Measurements from ENCODE around the gene RPL7L1.
"Not testable (repeated sequence)": the region's sequence is repeated elsewhere in the genome, so short reads cannot be mapped to it uniquely, and the experiment has no call there.

The RPL7L1 gene

GRCh38 chr6:42879372-42880239 is at the start of gene RPL7L1:
Gene RPL7L1 (plus strand): TSS chr6:42879616. CDS start chr6:42879911, 295 bp downstream.
- DNase-seq: peak; percentile 91

GRCh38 chr6:42831237-42831636 is 48.2 kb upstream of the RPL7L1 start:
- DNase-seq: no peak

GRCh38 chr6:42834056-42834455 is 45.4 kb upstream of the RPL7L1 start:
- no peak for DNase-seq

GRCh38 chr6:42841844-42842584 is 37.4 kb upstream of the RPL7L1 start:
- no peak for DNase-seq

GRCh38 chr6:42845327-42845694 is 34.1 kb upstream of the RPL7L1 start:
- no peak for DNase-seq

- no peak for DNase-seq
These were observed 32.9 kb upstream of the RPL7L1 start for GRCh38 chr6:42846505-42846904.

GRCh38 chr6:42848700-42849099 is 30.7 kb upstream of the RPL7L1 start:
- no peak for DNase-seq

GRCh38 chr6:42851599-42851998 is 27.8 kb upstream of the RPL7L1 start:
- DNase-seq: no peak

- no peak for DNase-seq
These were observed 19.4 kb upstream of the RPL7L1 start for GRCh38 chr6:42860036-42860435.

GRCh38 chr6:42860481-42860880 is 18.9 kb upstream of the RPL7L1 start:
- DNase-seq: no peak

GRCh38 chr6:42864602-42865001 is 14.8 kb upstream of the RPL7L1 start:
- DNase-seq: no peak

- no peak for DNase-seq
These were observed 9.1 kb upstream of the RPL7L1 start for GRCh38 chr6:42870145-42870936.

- DNase-seq: no peak
These were observed 7.7 kb upstream of the RPL7L1 start for GRCh38 chr6:42871711-42872110.

- DNase-seq: no peak
These were observed 6.1 kb upstream of the RPL7L1 start for GRCh38 chr6:42873313-42873712.

GRCh38 chr6:42877695-42878094 is 1.7 kb upstream of the RPL7L1 start:
- DNase-seq: no peak

GRCh38 chr6:42880240-42880817 is 913 bp downstream of the RPL7L1 start:
- not testable (repeated sequence) for DNase-seq

- DNase-seq: peak; percentile 10
These were observed 1.5 kb downstream of the RPL7L1 start for GRCh38 chr6:42880871-42881270.

- no peak for DNase-seq
These were observed 6.3 kb downstream of the RPL7L1 start for GRCh38 chr6:42885702-42886101.

- DNase-seq: not testable (repeated sequence)
These were observed 8.8 kb downstream of the RPL7L1 start for GRCh38 chr6:42888201-42888600.

GRCh38 chr6:42889815-42890214 is 10.4 kb downstream of the RPL7L1 start:
- DNase-seq: no peak

- peak; percentile 92 for DNase-seq
These were observed 11.1 kb downstream of the RPL7L1 start for GRCh38 chr6:42890311-42891198.

GRCh38 chr6:42891199-42891722 is 11.8 kb downstream of the RPL7L1 start:
- no peak for DNase-seq
